Fibroblast of the aortic adventitia (primary cell): Measurements from ENCODE around the gene SMU1. TPM values are rescaled to one million over a fixed set of nuclear protein-coding genes. Genes with fewer than 3 reads are reported as not detected.

Experiments
- DNase-seq: peaks from one replicate; pipeline ENCODE4 v3.0.0-alpha.2; 2010; ENCODE audit warnings: low read depth
- H3K4me3 ChIP-seq: 2 replicates; pipeline ENCODE4 v1.5.1; 2011; ENCODE audit warnings: low read depth, mild to moderate bottlenecking, control low read depth, low read length, moderate library complexity
- CTCF ChIP-seq: IDR thresholded peaks from 2 replicates; pipeline ENCODE4 v1.5.1; 2011; ENCODE audit warnings: mild to moderate bottlenecking, low read length, control low read depth, inconsistent platforms; ENCODE audit not compliant: insufficient read depth
- total RNA-seq: library from RNA; depleted of rRNA; stranded (reverse); fragments of >200 nt; gene quantifications from 2 replicates; pipeline ENCODE4 v1.2.3, GENCODE V29; 2012; ENCODE audit warnings: low replicate concordance

The SMU1 gene
- total RNA-seq, 1 donor = 29.4 TPM

GRCh38 chr9:33025572-33026342, 50.7 kb downstream of the SMU1 start:
- peak; percentile 41 for DNase-seq
- peak overlapping the region; percentile 96 for H3K4me3 ChIP-seq
- no peak for TF ChIP-seq CTCF

- peak within 1 kb of the TSS; percentile 96 for H3K4me3 ChIP-seq
- no peak for TF ChIP-seq CTCF
- DNase-seq = peak; percentile 90
Observed at GRCh38 chr9:33024966-33025571, 51.4 kb downstream of the SMU1 start, which contains the start of gene DNAJA1. Gene DNAJA1 (plus strand): TSS chr9:33025273. CDS start chr9:33026485, 1,212 bp downstream.

GRCh38 chr9:33024126-33024965, 52.1 kb downstream of the SMU1 start:
- TF ChIP-seq CTCF = no peak
- DNase-seq = peak; percentile 45
- H3K4me3 ChIP-seq = peak overlapping the region; percentile 85

GRCh38 chr9:33023661-33024060, 52.8 kb downstream of the SMU1 start:
- no peak for TF ChIP-seq CTCF
- no peak for DNase-seq
- peak overlapping the region; percentile 85 for H3K4me3 ChIP-seq

GRCh38 chr9:33022755-33023154, 53.7 kb downstream of the SMU1 start:
- no peak for DNase-seq
- no peak overlapping the region for H3K4me3 ChIP-seq
- no peak for TF ChIP-seq CTCF

GRCh38 chr9:33022303-33022702, 54.2 kb downstream of the SMU1 start:
- no peak for TF ChIP-seq CTCF
- no peak for DNase-seq
- no peak overlapping the region for H3K4me3 ChIP-seq
